Activated CD8-positive, alpha-beta memory T cell treated with anti-CD3 and anti-CD28 coated beads, Interleukin-2, amount 50 U/mL, for 4 hours (primary cell): ENCODE data around the gene HKDC1.

Source experiments
- DNase-seq: peaks from one replicate; pipeline ENCODE4 v3.0.0-alpha.2; 2020

The HKDC1 gene

GRCh38 chr10:69216577-69217118, 3.5 kb upstream of the HKDC1 start:
- no peak for DNase-seq

GRCh38 chr10:69217119-69217754, 2.9 kb upstream of the HKDC1 start:
- no peak for DNase-seq

GRCh38 chr10:69218831-69219230, 1.3 kb upstream of the HKDC1 start:
- no peak for DNase-seq

GRCh38 chr10:69220507-69220906, 375 bp downstream of the HKDC1 start:
- no peak for DNase-seq

- DNase-seq: peak; percentile 63
Measured at GRCh38 chr10:69222157-69223027, 2.3 kb downstream of the HKDC1 start.

- DNase-seq: no peak
Measured at GRCh38 chr10:69223028-69223342, 2.9 kb downstream of the HKDC1 start.

- no peak for DNase-seq
Measured at GRCh38 chr10:69224862-69225657, 4.9 kb downstream of the HKDC1 start.

- DNase-seq: no peak
Measured at GRCh38 chr10:69225681-69226080, 5.5 kb downstream of the HKDC1 start.

- no peak for DNase-seq
Measured at GRCh38 chr10:69226919-69227450, 6.9 kb downstream of the HKDC1 start.

GRCh38 chr10:69228151-69228550, 8.0 kb downstream of the HKDC1 start:
- no peak for DNase-seq

- DNase-seq: no peak
Measured at GRCh38 chr10:69229616-69229916, 9.4 kb downstream of the HKDC1 start.

- DNase-seq: no peak
Measured at GRCh38 chr10:69230128-69230527, 10.0 kb downstream of the HKDC1 start.

GRCh38 chr10:69232252-69232651, 12.1 kb downstream of the HKDC1 start:
- no peak for DNase-seq

- DNase-seq: no peak
Measured at GRCh38 chr10:69232736-69233480, 12.8 kb downstream of the HKDC1 start.

GRCh38 chr10:69234447-69234846, 14.3 kb downstream of the HKDC1 start:
- DNase-seq: no peak

GRCh38 chr10:69237528-69238159, 17.5 kb downstream of the HKDC1 start:
- DNase-seq: peak; percentile 89

GRCh38 chr10:69239136-69239535, 19.0 kb downstream of the HKDC1 start:
- no peak for DNase-seq

GRCh38 chr10:69239816-69240434, 19.8 kb downstream of the HKDC1 start:
- no peak for DNase-seq

- no peak for DNase-seq
Measured at GRCh38 chr10:69240455-69240854, 20.3 kb downstream of the HKDC1 start.

- no peak for DNase-seq
Measured at GRCh38 chr10:69241575-69241974, 21.4 kb downstream of the HKDC1 start.

- no peak for DNase-seq
Measured at GRCh38 chr10:69242040-69242851, 22.1 kb downstream of the HKDC1 start.
